ENCODE measurements around the gene SUMO4.

DNA sequence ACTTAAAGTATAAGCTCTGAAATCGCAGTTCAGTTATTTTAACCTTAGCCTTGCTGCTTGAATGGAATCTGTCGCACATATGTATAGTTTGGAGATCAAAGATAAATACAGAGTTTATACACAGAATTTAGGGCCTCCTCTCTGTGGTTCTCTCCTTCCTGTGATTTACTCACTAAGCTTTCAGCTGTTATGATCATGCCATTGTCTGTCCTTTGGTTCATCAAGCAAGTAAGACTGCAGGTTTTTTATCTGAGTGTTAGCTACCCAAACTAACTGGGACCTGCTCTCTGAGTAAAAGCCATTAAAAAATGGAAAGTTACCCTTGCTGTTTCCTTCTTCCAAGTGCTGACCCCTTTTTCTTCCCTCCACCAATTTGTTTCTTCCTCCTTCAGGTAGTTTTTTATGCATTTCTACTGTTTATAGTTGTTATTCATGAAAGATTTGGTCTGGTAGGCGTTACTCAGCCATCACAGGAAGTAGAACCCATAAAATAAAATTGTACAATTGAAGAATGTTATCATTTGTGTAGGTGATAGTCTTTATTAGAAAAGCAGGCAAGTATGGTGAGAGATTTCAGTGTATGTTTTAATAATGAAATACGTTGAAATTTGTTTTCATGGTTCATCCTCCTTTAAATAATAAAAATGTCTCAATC, 33.7 kb upstream of the SUMO4 start:
- no peak for TF ChIP-seq CTCF (IDR thresholded peaks at IDR 0.05)
- TF ChIP-seq POLR2A (IDR thresholded peaks at IDR 0.05): no peak
